Erythroblast (primary cell): ENCODE data around the gene FAP.

Source experiments
- GATA1 ChIP-seq: IDR thresholded peaks from 2 replicates; pipeline ENCODE4 v1.6.1; 2011; ENCODE audit warnings: low read depth, mild to moderate bottlenecking, control low read depth, low read length, moderate library complexity
- POLR2A ChIP-seq: IDR thresholded peaks from 2 replicates; pipeline ENCODE4 v1.6.1; 2011; ENCODE audit warnings: mild to moderate bottlenecking, low read length

- TF ChIP-seq POLR2A: no peak
- TF ChIP-seq GATA1: no peak
Observed at GRCh38 chr2:162277381-162277780, 34.1 kb upstream of the FAP start.
